ENCODE results near the gene PTOV1. TPM values are rescaled to one million over a fixed set of nuclear protein-coding genes. Genes with fewer than 3 reads are reported as not detected.

PTOV1 gene
- total RNA-seq, 1 experiment from 2014 or later = 296 TPM

- Mint-ChIP-seq H3K36me3 (peaks cover 53% of the 10 kb centered on the region), H3K4me1 (no peaks in the 10 kb centered on the region), H3K4me3 (no peak overlapping the region), H3K9me3 (no peaks in the 10 kb centered on the region), H3K27me3 (ENCODE audit: low read depth) (no peaks in the 10 kb centered on the region), H3K27ac (no peak overlapping the region)
- DNase-seq (ENCODE audit: low spot score) (no peak), ATAC-seq (no peak)
- ChIA-PET POLR2A (no interaction called here), CTCF (interaction anchor here (0.6 to 1.0 kb wide), 2 partner anchors 64 to 68 kb away, joined by 3 read pairs; partner anchors contain the start of gene AP2A1)
- TF ChIP-seq CTCF (IDR thresholded peaks at IDR 0.05) (no peak), ZNF425 (CRISPR knock-in tag; conservative IDR thresholded peaks at IDR 0.05) (no peak), NFYB (CRISPR knock-in tag; conservative IDR thresholded peaks at IDR 0.05; ENCODE audit: low read depth) (no peak), CREM (CRISPR knock-in tag; IDR thresholded peaks at IDR 0.05) (no peak), ERG (CRISPR knock-in tag; IDR thresholded peaks at IDR 0.05) (no peak), ZNF416 (CRISPR knock-in tag; IDR thresholded peaks at IDR 0.05) (no peak), TEAD4 (CRISPR knock-in tag; IDR thresholded peaks at IDR 0.05) (no peak), ZNF219 (CRISPR knock-in tag; IDR thresholded peaks at IDR 0.05; ENCODE audit: borderline replicate concordance) (no peak), NFATC4 (CRISPR knock-in tag; IDR thresholded peaks at IDR 0.05) (no peak), OVOL2 (CRISPR knock-in tag; IDR thresholded peaks at IDR 0.05; ENCODE audit: borderline replicate concordance) (no peak), MLX (CRISPR knock-in tag; IDR thresholded peaks at IDR 0.05) (no peak), AFF4 (CRISPR knock-in tag; IDR thresholded peaks at IDR 0.05; ENCODE audit: borderline replicate concordance) (no peak), FOXK1 (CRISPR knock-in tag; IDR thresholded peaks at IDR 0.05) (no peak), ELF4 (CRISPR knock-in tag; IDR thresholded peaks at IDR 0.05; ENCODE audit: low read depth) (no peak), ZNF317 (CRISPR knock-in tag; IDR thresholded peaks at IDR 0.05; ENCODE audit: borderline replicate concordance, low read depth) (no peak), FOXP4 (CRISPR knock-in tag; IDR thresholded peaks at IDR 0.05) (no peak), SP1 (CRISPR knock-in tag; conservative IDR thresholded peaks at IDR 0.05) (no peak), TCF7 (CRISPR knock-in tag; IDR thresholded peaks at IDR 0.05; ENCODE audit: low read depth) (no peak)
Measured at GRCh38 chr19:49835562-49835961, 15.4 kb upstream of the PTOV1 start.

Measured in WTC11 (cell line).